Epithelial cell of proximal tubule (primary cell): ENCODE measurements around the gene MRPL51. TPM values are rescaled to one million over a fixed set of nuclear protein-coding genes. Genes with fewer than 3 reads are reported as not detected.

Experiments used
- DNase-seq: peaks from one replicate; pipeline ENCODE4 v3.0.0-alpha.2; 2011; ENCODE audit warnings: low read depth
- H3K4me3 ChIP-seq: 2 replicates; pipeline ENCODE4 v1.5.1; 2011; ENCODE audit warnings: low read depth, mild to moderate bottlenecking, low read length
- total RNA-seq: library from RNA; depleted of rRNA; stranded (reverse); fragments of >200 nt; gene quantifications from 2 replicates; pipeline ENCODE4 v1.2.3, GENCODE V29; 2015
- TF ChIP-seq, protein P1 (sequence below): conservative IDR thresholded peaks from 2 replicates; pipeline ENCODE4 v1.5.1; 2012; ENCODE audit warnings: low read depth, mild to moderate bottlenecking, low read length

Gene MRPL51
- total RNA-seq, 1 donor from 2014 or later, result 156 TPM

- no peak overlapping the region for H3K4me3 ChIP-seq
- TF ChIP-seq, protein P1, sequence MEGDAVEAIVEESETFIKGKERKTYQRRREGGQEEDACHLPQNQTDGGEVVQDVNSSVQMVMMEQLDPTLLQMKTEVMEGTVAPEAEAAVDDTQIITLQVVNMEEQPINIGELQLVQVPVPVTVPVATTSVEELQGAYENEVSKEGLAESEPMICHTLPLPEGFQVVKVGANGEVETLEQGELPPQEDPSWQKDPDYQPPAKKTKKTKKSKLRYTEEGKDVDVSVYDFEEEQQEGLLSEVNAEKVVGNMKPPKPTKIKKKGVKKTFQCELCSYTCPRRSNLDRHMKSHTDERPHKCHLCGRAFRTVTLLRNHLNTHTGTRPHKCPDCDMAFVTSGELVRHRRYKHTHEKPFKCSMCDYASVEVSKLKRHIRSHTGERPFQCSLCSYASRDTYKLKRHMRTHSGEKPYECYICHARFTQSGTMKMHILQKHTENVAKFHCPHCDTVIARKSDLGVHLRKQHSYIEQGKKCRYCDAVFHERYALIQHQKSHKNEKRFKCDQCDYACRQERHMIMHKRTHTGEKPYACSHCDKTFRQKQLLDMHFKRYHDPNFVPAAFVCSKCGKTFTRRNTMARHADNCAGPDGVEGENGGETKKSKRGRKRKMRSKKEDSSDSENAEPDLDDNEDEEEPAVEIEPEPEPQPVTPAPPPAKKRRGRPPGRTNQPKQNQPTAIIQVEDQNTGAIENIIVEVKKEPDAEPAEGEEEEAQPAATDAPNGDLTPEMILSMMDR, result no peak
- DNase-seq, result no peak
These were observed 30.6 kb downstream of the MRPL51 start for GRCh38 chr12:6462234-6462995.

- TF ChIP-seq, protein P1, result no peak
- no peak for DNase-seq
- H3K4me3 ChIP-seq, result no peak overlapping the region
These were observed 31.4 kb downstream of the MRPL51 start for GRCh38 chr12:6461401-6462233.

DNA sequence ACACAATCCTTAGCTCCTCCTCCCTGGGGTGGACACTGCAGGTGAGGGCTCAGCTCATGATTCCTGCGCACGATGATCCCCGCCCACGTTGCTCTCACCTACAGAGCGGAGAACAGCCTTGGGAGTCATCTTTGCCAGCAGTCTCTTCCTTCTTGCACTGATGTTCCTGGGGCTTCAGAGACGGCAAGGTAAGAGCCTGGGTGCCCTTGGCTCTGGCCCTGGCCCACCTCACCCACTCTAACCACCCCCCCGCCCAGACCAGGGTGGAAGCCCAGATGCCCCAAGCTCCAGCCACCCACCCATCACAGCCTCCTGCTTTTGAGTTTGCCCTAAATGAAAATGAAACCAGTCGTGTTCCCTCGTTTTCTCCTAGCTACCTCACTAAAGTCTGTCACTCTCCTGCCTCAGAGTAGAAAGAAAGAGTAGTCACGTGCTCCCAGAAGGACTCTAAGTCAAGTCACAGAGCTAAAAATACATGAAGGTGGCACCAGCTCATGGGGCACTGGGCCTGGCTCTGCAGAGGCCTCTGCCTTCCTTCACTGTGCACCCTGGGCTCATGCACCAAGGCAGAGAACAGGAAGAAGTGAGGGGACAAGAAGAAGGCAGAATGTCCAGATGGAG, 32.2 kb downstream of the MRPL51 start:
- H3K4me3 ChIP-seq, result no peak overlapping the region
- TF ChIP-seq, protein P1, result no peak
- DNase-seq, result no peak

- no peak overlapping the region for H3K4me3 ChIP-seq
- no peak for DNase-seq
- TF ChIP-seq, protein P1, result no peak
These were observed 34.1 kb downstream of the MRPL51 start for GRCh38 chr12:6459004-6459337.

DNA sequence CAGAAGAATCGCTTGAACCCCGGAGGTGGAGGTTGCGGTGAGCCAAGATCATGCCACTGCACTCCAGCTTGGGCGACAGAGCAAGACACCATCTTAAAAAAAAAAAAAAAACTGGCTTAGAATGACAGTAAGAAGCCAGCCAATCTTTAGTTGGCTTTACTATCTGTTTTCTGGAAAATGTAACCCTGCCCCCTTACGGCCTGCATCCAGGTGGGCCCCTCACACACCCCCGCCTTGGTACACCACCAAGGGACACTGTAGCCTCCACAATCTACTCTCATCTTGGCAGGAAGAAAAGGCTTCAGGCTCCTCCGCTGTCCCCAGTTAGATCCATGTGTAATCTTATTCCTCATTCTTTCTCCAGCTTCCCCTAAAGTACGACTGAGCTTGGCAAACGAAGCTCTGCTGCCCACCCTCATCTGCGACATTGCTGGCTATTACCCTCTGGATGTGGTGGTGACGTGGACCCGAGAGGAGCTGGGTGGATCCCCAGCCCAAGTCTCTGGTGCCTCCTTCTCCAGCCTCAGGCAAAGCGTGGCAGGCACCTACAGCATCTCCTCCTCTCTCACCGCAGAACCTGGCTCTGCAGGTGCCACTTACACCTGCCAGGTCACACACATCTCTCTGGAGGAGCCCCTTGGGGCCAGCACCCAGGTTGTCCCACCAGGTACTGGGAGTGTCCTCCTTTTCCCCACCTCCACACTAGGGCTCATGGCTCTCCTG, 34.6 kb downstream of the MRPL51 start:
- no peak for DNase-seq
- TF ChIP-seq, protein P1, result no peak
- no peak overlapping the region for H3K4me3 ChIP-seq

DNA sequence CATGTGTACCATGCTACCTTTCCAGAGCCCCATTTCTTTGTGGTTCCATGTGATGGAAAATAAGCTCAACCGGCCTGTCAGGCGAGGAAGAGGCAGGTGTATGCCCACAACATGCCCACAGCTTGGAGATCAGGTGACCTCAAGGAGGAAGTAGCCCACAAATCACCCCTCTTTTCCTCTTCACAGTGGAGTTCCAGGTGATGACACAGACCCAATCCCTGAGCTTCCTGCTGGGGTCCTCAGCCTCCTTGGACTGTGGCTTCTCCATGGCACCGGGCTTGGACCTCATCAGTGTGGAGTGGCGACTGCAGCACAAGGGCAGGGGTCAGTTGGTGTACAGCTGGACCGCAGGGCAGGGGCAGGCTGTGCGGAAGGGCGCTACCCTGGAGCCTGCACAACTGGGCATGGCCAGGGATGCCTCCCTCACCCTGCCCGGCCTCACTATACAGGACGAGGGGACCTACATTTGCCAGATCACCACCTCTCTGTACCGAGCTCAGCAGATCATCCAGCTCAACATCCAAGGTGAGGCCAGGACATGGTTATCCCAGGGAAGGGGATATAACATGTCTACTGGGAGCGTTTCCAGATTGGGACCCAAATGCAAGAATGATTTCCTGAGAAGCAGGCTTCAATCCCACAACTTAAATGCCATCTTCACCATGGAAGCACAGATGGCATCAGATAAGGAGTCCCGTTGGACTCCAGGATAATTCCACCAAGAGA, 35.7 kb downstream of the MRPL51 start:
- TF ChIP-seq, protein P1, result no peak
- DNase-seq, result no peak

More for the DNA sequence above, 35.7 kb downstream of the MRPL51 start:
- H3K4me3 ChIP-seq, result no peak overlapping the region
